Measurements from ENCODE around the gene SHROOM4.
A peak's percentile ranks its signal among the peaks of the same experiment; 100 is the strongest.

SHROOM4 gene

GRCh38 chrX:50586407-50586806 is 227.6 kb downstream of the SHROOM4 start:
- H2BK5ac ChIP-seq (ENCODE audit: low read depth, low read length, poor library complexity, severe bottlenecking): no peak overlapping the region
- no peak for DNase-seq

GRCh38 chrX:50581405-50581804 is 232.6 kb downstream of the SHROOM4 start:
- Histone ChIP-seq H3K79me1 (replicated peaks; ENCODE audit: low read length, poor library complexity, severe bottlenecking) (no peaks in the 10 kb centered on the region), H2BK12ac (ENCODE audit: low read length in 2 of 2) (no peak overlapping the region), H3K27me3 (ENCODE audit: control insufficient read depth in 1 of 2, insufficient read depth in 1 of 2, low read length in 2 of 2) (peaks cover 0 to 26% of the 10 kb centered on the region in 2 experiments), H3K23ac (ENCODE audit: low read length in 2 of 2) (no peak overlapping the region), H3K4ac (ENCODE audit: low read depth in 1 of 2, low read length in 2 of 2) (no peak overlapping the region), H4K91ac (ENCODE audit: low read length) (no peak overlapping the region), H3K4me3 (ENCODE audit: insufficient read depth in 1 of 2, low read depth in 1 of 2, low read length in 2 of 2) (no peak overlapping the region), H3K9me3 (ENCODE audit: control insufficient read depth, low read length) (no peaks in the 10 kb centered on the region), H2AK5ac (ENCODE audit: low read length, severe bottlenecking) (no peak overlapping the region), H3K18ac (ENCODE audit: low read depth in 1 of 2, low read length in 2 of 2) (no peak overlapping the region), H4K8ac (ENCODE audit: low read length) (no peak overlapping the region), H3K9ac (ENCODE audit: low read length) (no peak overlapping the region), H2BK15ac (ENCODE audit: low read depth, poor library complexity, severe bottlenecking) (no peak overlapping the region), H3K4me1 (ENCODE audit: control insufficient read depth, insufficient read depth, low read depth, low read length) (no peaks in the 10 kb centered on the region), H2AFZ (ENCODE audit: low read depth, low read length) (no peak overlapping the region), H2BK120ac (ENCODE audit: low read depth, low read length) (no peak overlapping the region), H3K14ac (ENCODE audit: low read length in 2 of 2) (no peak overlapping the region), H3K27ac (ENCODE audit: low read length, poor library complexity, severe bottlenecking) (no peak overlapping the region), H3K36me3 (ENCODE audit: control insufficient read depth in 1 of 2, insufficient read depth in 2 of 2, low read depth in 1 of 2, low read length in 2 of 2) (no peaks in the 10 kb centered on the region), H3K4me2 (ENCODE audit: low read length, poor library complexity, severe bottlenecking) (no peak overlapping the region), H2BK5ac (ENCODE audit: low read depth, low read length, poor library complexity, severe bottlenecking) (no peak overlapping the region)
- 64% methylated on average over 1 of the region's 1 CpG for WGBS
- DNase-seq: no peak

More at GRCh38 chrX:50586407-50586806, 227.6 kb downstream of the SHROOM4 start:
- H4K8ac ChIP-seq (ENCODE audit: low read length): no peak overlapping the region
- H3K9ac ChIP-seq (ENCODE audit: low read length): no peak overlapping the region
- no peak overlapping the region for H3K4ac ChIP-seq (ENCODE audit: low read depth in 1 of 2, low read length in 2 of 2)
- no peak overlapping the region for H4K91ac ChIP-seq (ENCODE audit: low read length)
- H3K27me3 ChIP-seq (ENCODE audit: control insufficient read depth in 1 of 2, insufficient read depth in 1 of 2, low read length in 2 of 2): peaks cover 0 to 4% of the 10 kb centered on the region in 2 experiments
- H2AFZ ChIP-seq (ENCODE audit: low read depth, low read length): no peak overlapping the region
- H2BK120ac ChIP-seq (ENCODE audit: low read depth, low read length): no peak overlapping the region
- no peak overlapping the region for H2BK12ac ChIP-seq (ENCODE audit: low read length in 2 of 2)
- no peak overlapping the region for H3K4me2 ChIP-seq (ENCODE audit: low read length, poor library complexity, severe bottlenecking)
- H2AK5ac ChIP-seq (ENCODE audit: low read length, severe bottlenecking): no peak overlapping the region
- H3K14ac ChIP-seq (ENCODE audit: low read length in 2 of 2): no peak overlapping the region
- no peaks in the 10 kb centered on the region for H3K79me1 ChIP-seq (replicated peaks; ENCODE audit: low read length, poor library complexity, severe bottlenecking)
- no peak overlapping the region for H3K27ac ChIP-seq (ENCODE audit: low read length, poor library complexity, severe bottlenecking)
- no peaks in the 10 kb centered on the region for H3K36me3 ChIP-seq (ENCODE audit: control insufficient read depth in 1 of 2, insufficient read depth in 2 of 2, low read depth in 1 of 2, low read length in 2 of 2)
- peaks cover 2% of the 10 kb centered on the region for H3K9me3 ChIP-seq (ENCODE audit: control insufficient read depth, low read length)
- H3K23ac ChIP-seq (ENCODE audit: low read length in 2 of 2): no peak overlapping the region
- H3K4me1 ChIP-seq (ENCODE audit: control insufficient read depth, insufficient read depth, low read depth, low read length): no peaks in the 10 kb centered on the region
- no peak overlapping the region for H3K4me3 ChIP-seq (ENCODE audit: insufficient read depth in 1 of 2, low read depth in 1 of 2, low read length in 2 of 2)
- H2BK15ac ChIP-seq (ENCODE audit: low read depth, poor library complexity, severe bottlenecking): no peak overlapping the region
- H3K18ac ChIP-seq (ENCODE audit: low read depth in 1 of 2, low read length in 2 of 2): no peak overlapping the region

- H3K14ac ChIP-seq (ENCODE audit: low read length in 2 of 2): no peak overlapping the region
- H3K79me1 ChIP-seq (replicated peaks; ENCODE audit: low read length, poor library complexity, severe bottlenecking): no peaks in the 10 kb centered on the region
- H2BK120ac ChIP-seq (ENCODE audit: low read depth, low read length): no peak overlapping the region
- H2BK12ac ChIP-seq (ENCODE audit: low read length in 2 of 2): no peak overlapping the region
- H3K4ac ChIP-seq (ENCODE audit: low read depth in 1 of 2, low read length in 2 of 2): no peak overlapping the region
- no peak overlapping the region for H2BK5ac ChIP-seq (ENCODE audit: low read depth, low read length, poor library complexity, severe bottlenecking)
- no peak overlapping the region for H2AK5ac ChIP-seq (ENCODE audit: low read length, severe bottlenecking)
- H3K36me3 ChIP-seq (ENCODE audit: control insufficient read depth in 1 of 2, insufficient read depth in 2 of 2, low read depth in 1 of 2, low read length in 2 of 2): no peaks in the 10 kb centered on the region
- H3K27ac ChIP-seq (ENCODE audit: low read length, poor library complexity, severe bottlenecking): no peak overlapping the region
- no peak overlapping the region for H2AFZ ChIP-seq (ENCODE audit: low read depth, low read length)
- no peak overlapping the region for H3K4me3 ChIP-seq (ENCODE audit: insufficient read depth in 1 of 2, low read depth in 1 of 2, low read length in 2 of 2)
- H3K4me2 ChIP-seq (ENCODE audit: low read length, poor library complexity, severe bottlenecking): no peak overlapping the region
- H3K4me1 ChIP-seq (ENCODE audit: control insufficient read depth, insufficient read depth, low read depth, low read length): no peaks in the 10 kb centered on the region
- H2BK15ac ChIP-seq (ENCODE audit: low read depth, poor library complexity, severe bottlenecking): no peak overlapping the region
- no peak overlapping the region for H3K23ac ChIP-seq (ENCODE audit: low read length in 2 of 2)
- no peak overlapping the region for H4K91ac ChIP-seq (ENCODE audit: low read length)
- H3K27me3 ChIP-seq (ENCODE audit: control insufficient read depth in 1 of 2, insufficient read depth in 1 of 2, low read length in 2 of 2): peaks cover 0 to 33% of the 10 kb centered on the region in 2 experiments
- H3K9ac ChIP-seq (ENCODE audit: low read length): no peak overlapping the region
- DNase-seq: peak; percentile 57
- H4K8ac ChIP-seq (ENCODE audit: low read length): no peak overlapping the region
- 17% methylated on average over 1 of the region's 2 CpGs for WGBS
- H3K18ac ChIP-seq (ENCODE audit: low read depth in 1 of 2, low read length in 2 of 2): no peak overlapping the region
- no peaks in the 10 kb centered on the region for H3K9me3 ChIP-seq (ENCODE audit: control insufficient read depth, low read length)
Observed at GRCh38 chrX:50579955-50580354, 234.0 kb downstream of the SHROOM4 start.

GRCh38 chrX:50577326-50577725 is 236.7 kb downstream of the SHROOM4 start:
- Histone ChIP-seq H3K36me3 (ENCODE audit: control insufficient read depth in 1 of 2, insufficient read depth in 2 of 2, low read depth in 1 of 2, low read length in 2 of 2) (no peaks in the 10 kb centered on the region), H3K27me3 (ENCODE audit: control insufficient read depth in 1 of 2, insufficient read depth in 1 of 2, low read length in 2 of 2) (peaks cover 0 to 33% of the 10 kb centered on the region in 2 experiments), H3K14ac (ENCODE audit: low read length in 2 of 2) (no peak overlapping the region), H3K18ac (ENCODE audit: low read depth in 1 of 2, low read length in 2 of 2) (no peak overlapping the region), H2AFZ (ENCODE audit: low read depth, low read length) (no peak overlapping the region), H2BK12ac (ENCODE audit: low read length in 2 of 2) (no peak overlapping the region), H3K9ac (ENCODE audit: low read length) (no peak overlapping the region), H4K8ac (ENCODE audit: low read length) (no peak overlapping the region), H3K4me2 (ENCODE audit: low read length, poor library complexity, severe bottlenecking) (no peak overlapping the region), H3K9me3 (ENCODE audit: control insufficient read depth, low read length) (no peaks in the 10 kb centered on the region), H2BK120ac (ENCODE audit: low read depth, low read length) (no peak overlapping the region), H3K79me1 (replicated peaks; ENCODE audit: low read length, poor library complexity, severe bottlenecking) (no peaks in the 10 kb centered on the region), H2AK5ac (ENCODE audit: low read length, severe bottlenecking) (no peak overlapping the region), H3K23ac (ENCODE audit: low read length in 2 of 2) (no peak overlapping the region), H4K91ac (ENCODE audit: low read length) (no peak overlapping the region), H2BK15ac (ENCODE audit: low read depth, poor library complexity, severe bottlenecking) (no peak overlapping the region), H3K4ac (ENCODE audit: low read depth in 1 of 2, low read length in 2 of 2) (no peak overlapping the region), H3K27ac (ENCODE audit: low read length, poor library complexity, severe bottlenecking) (no peak overlapping the region), H2BK5ac (ENCODE audit: low read depth, low read length, poor library complexity, severe bottlenecking) (no peak overlapping the region), H3K4me3 (ENCODE audit: insufficient read depth in 1 of 2, low read depth in 1 of 2, low read length in 2 of 2) (no peak overlapping the region), H3K4me1 (ENCODE audit: control insufficient read depth, insufficient read depth, low read depth, low read length) (no peaks in the 10 kb centered on the region)
- no CpG with 5 or more reads among the region's 1 CpG for WGBS
- DNase-seq: no peak
